ENCODE results near the gene NHERF1. TPM values are rescaled to one million over a fixed set of nuclear protein-coding genes. Genes with fewer than 3 reads are reported as not detected.

NHERF1 gene
- total and polyA plus RNA-seq, 2 of the 13 experiments (the other 11 are each of a cell fraction or from before 2014, with no cell fraction given), result 169 to 269 TPM

- Histone ChIP-seq H3K4me1 (ENCODE audit: insufficient read depth, low read length) (no peaks in the 10 kb centered on the region), H2AFZ (ENCODE audit: low read length) (no peak overlapping the region), H3K27me3 (ENCODE audit: control insufficient read depth in 1 of 2, insufficient read depth in 2 of 2, low read length in 2 of 2) (no peaks in the 10 kb centered on the region), H3K79me2 (ENCODE audit: insufficient read depth, low read length) (no peaks in the 10 kb centered on the region), H4K20me1 (ENCODE audit: insufficient read depth, low read length) (no peaks in the 10 kb centered on the region), H3K4me2 (ENCODE audit: low read depth, low read length) (no peak overlapping the region), H3K9me3 (ENCODE audit: low read length) (no peaks in the 10 kb centered on the region), H3K36me3 (replicated peaks in 1 of 2; ENCODE audit: control insufficient read depth in 1 of 2, insufficient read depth in 2 of 2, low read length in 2 of 2) (peaks cover 0 to 2% of the 10 kb centered on the region in 2 experiments; a peak in 2 of 5 replicates), H3K27ac (ENCODE audit: extremely low read length, insufficient read depth, low read length) (no peak overlapping the region), H3K4me3 (replicated peaks in 1 of 3; ENCODE audit: insufficient read depth in 1 of 3, low read depth in 2 of 3, low read length in 3 of 3) (no peak overlapping the region), H3K9ac (ENCODE audit: insufficient read depth, low read depth, low read length) (no peak overlapping the region)
- ATAC-seq, result no peak
- DNase-seq (ENCODE audit: low spot score), result no peak
- WGBS (ENCODE audit: low lambda C conversion rate), result 91% methylated on average over 23 of the region's 23 CpGs
- ChIA-PET CTCF (ENCODE audit: low intra/inter-chr PET ratio, low total read pairs) (no interaction called here), POLR2A (no interaction called here)
- intact Hi-C loops (cut with micrococcal nuclease; ENCODE audit: unreplicated experiment) (no loop called here), in situ Hi-C loops (cut with HindIII; ENCODE audit: extremely low pct_ligation_motif_present, low pct_unique_long_range_greater_than_20kb) (no loop called here)
- TF ChIP-seq SP140L (CRISPR knock-in tag; IDR thresholded peaks at IDR 0.05; ENCODE audit: borderline replicate concordance) (no peak), MEIS2 (CRISPR knock-in tag; IDR thresholded peaks at IDR 0.05) (no peak), MXD1 (CRISPR knock-in tag; IDR thresholded peaks at IDR 0.05) (no peak), SIX1 (CRISPR knock-in tag; IDR thresholded peaks at IDR 0.05; ENCODE audit: borderline replicate concordance) (no peak), ZNF589 (CRISPR knock-in tag; conservative IDR thresholded peaks at IDR 0.05) (no peak), HOXA3 (CRISPR knock-in tag; IDR thresholded peaks at IDR 0.05) (no peak), ELF1 (CRISPR knock-in tag; IDR thresholded peaks at IDR 0.05) (no peak)
- TF ChIP-seq, protein P1, sequence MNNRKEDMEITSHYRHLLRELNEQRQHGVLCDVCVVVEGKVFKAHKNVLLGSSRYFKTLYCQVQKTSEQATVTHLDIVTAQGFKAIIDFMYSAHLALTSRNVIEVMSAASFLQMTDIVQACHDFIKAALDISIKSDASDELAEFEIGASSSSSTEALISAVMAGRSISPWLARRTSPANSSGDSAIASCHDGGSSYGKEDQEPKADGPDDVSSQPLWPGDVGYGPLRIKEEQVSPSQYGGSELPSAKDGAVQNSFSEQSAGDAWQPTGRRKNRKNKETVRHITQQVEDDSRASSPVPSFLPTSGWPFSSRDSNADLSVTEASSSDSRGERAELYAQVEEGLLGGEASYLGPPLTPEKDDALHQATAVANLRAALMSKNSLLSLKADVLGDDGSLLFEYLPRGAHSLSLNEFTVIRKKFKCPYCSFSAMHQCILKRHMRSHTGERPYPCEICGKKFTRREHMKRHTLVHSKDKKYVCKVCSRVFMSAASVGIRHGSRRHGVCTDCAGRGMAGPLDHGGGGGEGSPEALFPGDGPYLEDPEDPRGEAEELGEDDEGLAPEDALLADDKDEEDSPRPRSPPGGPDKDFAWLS (CRISPR knock-in tag; IDR thresholded peaks at IDR 0.05; ENCODE audit: borderline replicate concordance), result no peak
- no peak for FAIRE-seq
- BruUV-seq (replicated peaks), result no TSS peak
Measured at GRCh38 chr17:74812109-74813009, 63.9 kb downstream of the NHERF1 start.
